ENCODE measurements around the gene KCNK3. TPM values are rescaled to one million over a fixed set of nuclear protein-coding genes. Genes with fewer than 3 reads are reported as not detected.

Gene KCNK3
- total RNA-seq, 1 donor from 2014 or later = 25.4 TPM

DNA sequence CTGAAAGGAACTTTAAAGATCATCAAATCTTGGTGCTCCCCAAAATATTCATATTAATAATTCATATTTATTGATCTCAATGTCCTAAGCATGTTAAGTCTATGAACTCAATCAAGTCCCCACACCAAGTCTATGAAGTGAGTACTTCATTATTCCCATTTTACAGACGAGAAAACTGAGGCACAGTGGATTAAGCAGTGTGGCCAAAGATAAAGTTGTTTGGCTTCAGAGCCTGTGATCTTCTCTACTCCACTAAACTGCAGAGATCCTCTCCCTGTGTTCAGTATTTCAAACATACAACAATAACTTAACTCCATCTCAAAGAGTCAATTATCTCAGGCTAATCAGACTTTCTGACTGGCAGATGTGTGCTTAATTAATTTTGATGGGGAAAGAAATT lies 29.8 kb downstream of the KCNK3 start:
- Histone ChIP-seq H3K4me1 (peaks cover 47% of the 10 kb centered on the region), H3K4me3 (no peak overlapping the region)

DNA sequence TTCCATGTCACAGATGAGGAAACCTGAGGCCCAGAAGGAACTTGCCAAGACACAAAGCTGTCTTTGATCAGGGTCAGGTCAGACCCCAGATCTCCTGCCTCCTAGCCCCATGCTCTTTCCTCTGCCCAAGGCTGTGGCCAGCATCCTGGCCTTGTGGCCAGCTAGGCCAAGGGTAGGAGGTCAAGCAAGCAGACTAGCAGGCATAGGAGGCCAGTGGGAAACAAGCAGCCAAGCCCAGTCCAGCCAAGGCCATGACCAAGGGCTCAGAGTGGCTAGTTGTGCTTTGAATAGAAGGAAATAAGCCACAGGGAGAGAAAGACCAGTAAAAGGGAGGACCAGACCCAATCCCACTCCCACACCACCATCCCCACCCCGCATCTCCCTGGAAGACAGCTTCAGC lies 30.4 kb downstream of the KCNK3 start:
- Histone ChIP-seq H3K9me3 (no peaks in the 10 kb centered on the region), H3K27ac (peak overlapping the region; percentile 58), H3K4me3 (no peak overlapping the region), H3K4me1 (peaks cover 47% of the 10 kb centered on the region), H3K36me3 (no peaks in the 10 kb centered on the region), H3K27me3 (no peaks in the 10 kb centered on the region)
- TF ChIP-seq, protein P1, sequence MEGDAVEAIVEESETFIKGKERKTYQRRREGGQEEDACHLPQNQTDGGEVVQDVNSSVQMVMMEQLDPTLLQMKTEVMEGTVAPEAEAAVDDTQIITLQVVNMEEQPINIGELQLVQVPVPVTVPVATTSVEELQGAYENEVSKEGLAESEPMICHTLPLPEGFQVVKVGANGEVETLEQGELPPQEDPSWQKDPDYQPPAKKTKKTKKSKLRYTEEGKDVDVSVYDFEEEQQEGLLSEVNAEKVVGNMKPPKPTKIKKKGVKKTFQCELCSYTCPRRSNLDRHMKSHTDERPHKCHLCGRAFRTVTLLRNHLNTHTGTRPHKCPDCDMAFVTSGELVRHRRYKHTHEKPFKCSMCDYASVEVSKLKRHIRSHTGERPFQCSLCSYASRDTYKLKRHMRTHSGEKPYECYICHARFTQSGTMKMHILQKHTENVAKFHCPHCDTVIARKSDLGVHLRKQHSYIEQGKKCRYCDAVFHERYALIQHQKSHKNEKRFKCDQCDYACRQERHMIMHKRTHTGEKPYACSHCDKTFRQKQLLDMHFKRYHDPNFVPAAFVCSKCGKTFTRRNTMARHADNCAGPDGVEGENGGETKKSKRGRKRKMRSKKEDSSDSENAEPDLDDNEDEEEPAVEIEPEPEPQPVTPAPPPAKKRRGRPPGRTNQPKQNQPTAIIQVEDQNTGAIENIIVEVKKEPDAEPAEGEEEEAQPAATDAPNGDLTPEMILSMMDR (IDR thresholded peaks at IDR 0.05) = no peak
- DNase-seq = no peak
- intact Hi-C loops (cut with DNase I) = no loop called here
- ATAC-seq = no peak

More for the DNA sequence above, 29.8 kb downstream of the KCNK3 start:
- ATAC-seq = no peak
- intact Hi-C loops (cut with DNase I) = no loop called here
- DNase-seq = no peak
- Histone ChIP-seq H3K27me3 (no peaks in the 10 kb centered on the region), H3K36me3 (no peaks in the 10 kb centered on the region), H3K9me3 (no peaks in the 10 kb centered on the region), H3K27ac (no peak overlapping the region)
- TF ChIP-seq, protein P1 (IDR thresholded peaks at IDR 0.05) = no peak

DNA sequence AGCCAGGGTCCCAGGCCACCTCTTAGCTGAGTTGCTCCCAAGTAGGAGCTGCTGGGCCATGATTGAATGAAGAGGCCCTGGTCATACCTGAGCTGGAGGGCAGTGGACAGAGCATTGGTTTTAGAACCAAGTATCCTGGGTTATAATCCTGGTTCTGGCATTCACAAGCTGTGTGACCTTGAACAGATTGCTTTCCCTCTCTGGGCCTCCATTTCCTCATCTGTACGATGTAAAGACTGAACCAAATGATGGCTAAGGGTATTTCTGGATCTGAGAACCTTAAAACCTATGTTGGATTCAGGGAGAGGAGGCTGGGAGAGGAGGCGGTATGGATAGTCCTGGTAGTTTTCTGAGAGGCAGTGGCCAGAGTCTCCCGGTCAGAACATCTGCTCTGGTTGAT lies 31.0 kb downstream of the KCNK3 start:
- no peak for DNase-seq
- ATAC-seq = no peak
- TF ChIP-seq, protein P1 (IDR thresholded peaks at IDR 0.05) = no peak
- no peaks in the 10 kb centered on the region for H3K27me3 ChIP-seq
- no peaks in the 10 kb centered on the region for H3K9me3 ChIP-seq
- intact Hi-C loops (cut with DNase I) = no loop called here
- H3K4me3 ChIP-seq = no peak overlapping the region
- peak overlapping the region; percentile 58 for H3K27ac ChIP-seq
- peaks cover 47% of the 10 kb centered on the region for H3K4me1 ChIP-seq
- no peaks in the 10 kb centered on the region for H3K36me3 ChIP-seq

DNA sequence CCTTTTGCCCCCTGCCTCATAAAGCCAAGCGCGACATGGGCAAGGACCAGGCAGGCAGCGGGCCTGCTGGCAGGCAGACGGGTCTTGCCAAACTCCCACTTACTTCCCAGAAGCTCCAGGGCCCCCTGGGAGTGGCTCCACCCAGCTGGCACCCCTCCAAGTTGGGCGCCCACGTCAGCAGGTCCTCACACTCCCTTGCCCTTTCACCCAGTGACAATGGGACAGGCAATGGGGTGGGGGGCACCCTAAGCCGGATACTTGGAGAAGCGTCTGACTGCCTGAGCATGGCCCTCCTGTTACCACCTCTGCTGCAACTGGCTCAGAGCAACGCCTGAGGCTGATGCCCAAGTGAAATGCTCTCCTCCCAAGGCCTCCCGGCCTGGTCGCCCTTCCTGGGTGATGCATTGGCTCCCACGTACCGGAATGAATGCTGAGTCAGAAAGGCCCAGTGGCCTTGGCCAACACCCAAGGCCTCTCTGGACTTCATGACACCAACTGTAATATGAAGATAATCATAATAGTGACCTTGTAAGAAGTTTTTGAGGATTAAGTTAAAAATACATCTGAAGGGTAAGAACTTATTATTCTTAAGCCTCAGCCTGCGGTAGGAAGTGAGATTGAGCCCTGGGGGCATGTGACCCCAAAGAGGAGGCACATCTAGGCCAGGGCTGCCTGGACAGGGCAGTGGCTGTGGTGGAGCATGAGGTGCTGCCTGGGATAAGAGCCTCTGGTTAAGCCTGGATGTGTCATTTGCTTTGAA lies 31.6 kb downstream of the KCNK3 start:
- peak overlapping the region; percentile 68 for H3K27ac ChIP-seq
- H3K4me3 ChIP-seq = no peak overlapping the region
- intact Hi-C loops (cut with DNase I) = no loop called here
- H3K9me3 ChIP-seq = no peaks in the 10 kb centered on the region
- DNase-seq (peak; percentile 85), ATAC-seq (peak; percentile 35)
- TF ChIP-seq, protein P1 (IDR thresholded peaks at IDR 0.05) = no peak
- H3K4me1 ChIP-seq = peaks cover 47% of the 10 kb centered on the region
- H3K27me3 ChIP-seq = no peaks in the 10 kb centered on the region
- no peaks in the 10 kb centered on the region for H3K36me3 ChIP-seq

DNA sequence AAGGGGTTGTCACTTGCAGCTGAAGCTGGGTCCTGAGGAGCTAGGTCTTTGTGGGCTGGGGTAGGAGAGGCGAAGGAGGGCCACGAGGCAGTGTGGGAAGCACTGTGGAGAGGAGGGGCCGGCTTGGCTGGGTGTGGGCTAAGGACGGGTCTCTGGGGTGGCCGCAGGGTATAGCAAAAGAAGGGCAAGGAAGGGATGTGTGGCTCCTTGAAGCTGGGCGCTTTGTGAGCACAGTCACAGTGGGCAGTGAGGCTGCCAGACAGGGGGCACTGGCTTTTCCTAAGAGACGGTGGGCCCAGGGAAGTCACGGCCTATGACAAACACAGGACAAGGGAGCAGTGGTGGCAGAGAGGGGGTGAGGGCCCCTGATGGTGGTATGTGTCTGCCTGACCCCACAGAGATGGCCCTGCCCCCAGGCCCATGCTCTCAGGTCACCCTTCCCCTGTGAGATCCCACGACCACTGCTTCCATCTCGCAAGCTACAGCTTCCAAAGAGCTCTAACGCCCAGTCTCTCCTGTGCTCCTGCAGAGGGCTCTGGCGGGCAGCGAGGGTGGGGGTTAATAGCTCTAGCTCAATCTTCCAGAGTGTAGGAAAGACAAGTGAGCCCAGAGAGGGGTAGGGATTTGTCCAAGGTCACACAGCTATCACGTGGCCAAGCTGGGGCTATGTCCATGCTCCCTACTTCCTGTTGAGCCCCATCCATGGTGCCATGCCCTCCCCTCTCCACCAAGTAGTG lies 32.4 kb downstream of the KCNK3 start:
- no peak for DNase-seq
- TF ChIP-seq, protein P1 (IDR thresholded peaks at IDR 0.05) = no peak
- Histone ChIP-seq H3K4me3 (no peak overlapping the region), H3K27ac (peak overlapping the region; percentile 68), H3K9me3 (no peaks in the 10 kb centered on the region), H3K4me1 (peaks cover 41% of the 10 kb centered on the region), H3K27me3 (no peaks in the 10 kb centered on the region), H3K36me3 (no peaks in the 10 kb centered on the region)
- ATAC-seq = no peak
- intact Hi-C loops (cut with DNase I) = no loop called here
